CD4-positive, alpha-beta T cell treated with Interferon gamma for 1 hour (primary cell): ENCODE data around the gene OR5B12.
"Not testable (repeated sequence)": the region's sequence is repeated elsewhere in the genome, so short reads cannot be mapped to it uniquely, and the experiment has no call there.

Source experiments
- DNase-seq: peaks from one replicate; pipeline ENCODE4 v3.0.0-alpha.2; 2020

The OR5B12 gene

DNA sequence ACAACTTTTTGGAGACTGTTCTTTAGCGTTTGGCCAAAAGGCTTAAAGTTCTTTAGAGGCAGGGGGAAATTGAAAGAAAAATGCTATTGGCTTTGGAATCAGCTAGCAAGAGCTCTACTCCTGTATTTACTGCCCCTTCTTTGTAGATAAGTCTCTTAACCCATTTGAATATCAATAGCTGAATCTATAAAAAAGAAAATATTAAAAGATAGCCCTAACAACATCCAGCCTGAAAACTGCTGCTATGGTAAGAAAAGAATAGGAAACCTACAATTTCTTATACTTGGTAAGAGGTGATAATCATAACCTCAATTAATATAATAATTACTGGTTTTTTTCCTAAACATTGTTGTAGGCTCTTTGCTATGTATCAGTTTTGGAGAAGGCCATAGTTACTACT, at the start of gene OR5B12:
Gene OR5B12, minus strand, starts transcription at position 101 of the 400 bp plus-strand sequence. CDS start 2,085 bp downstream, outside the sequence.
- DNase-seq = no peak

DNA sequence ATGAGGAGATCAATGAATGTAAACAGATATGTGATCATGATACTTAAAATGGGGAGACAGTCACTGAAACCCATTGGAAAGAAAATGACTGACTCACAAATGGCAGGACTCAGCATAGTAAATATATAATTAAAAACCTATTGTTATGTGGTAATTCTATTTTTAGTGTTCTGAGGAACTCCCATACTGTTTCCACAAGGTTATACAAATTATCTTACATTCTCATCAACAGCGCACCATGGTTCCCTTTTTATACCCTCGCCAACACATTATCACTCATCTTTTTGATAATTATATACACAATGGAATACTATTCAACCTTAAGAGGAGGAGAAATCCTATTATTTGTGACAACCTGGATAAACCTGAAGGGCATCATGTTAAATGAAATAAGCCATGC, 48.8 kb upstream of the OR5B12 start:
- no peak for DNase-seq

DNA sequence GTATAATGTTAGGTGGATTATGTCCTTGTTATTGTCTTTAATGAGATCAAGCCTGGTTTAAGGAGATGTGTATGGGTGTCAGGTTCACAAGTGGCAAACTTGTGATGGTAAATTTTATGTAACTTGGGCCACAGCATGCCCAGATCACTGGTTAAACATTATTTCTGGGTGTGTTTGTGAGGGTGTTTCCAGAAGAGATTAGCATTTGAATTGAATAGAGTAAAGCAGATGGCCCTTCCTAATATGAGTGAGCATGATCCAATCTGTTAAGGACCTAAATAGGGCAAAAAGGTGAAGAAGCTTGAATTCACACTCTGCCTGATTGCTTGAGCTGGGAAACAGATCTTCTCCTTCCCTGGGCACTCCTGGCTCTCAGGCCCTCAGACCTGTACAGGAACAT, 45.1 kb upstream of the OR5B12 start:
- no peak for DNase-seq

DNA sequence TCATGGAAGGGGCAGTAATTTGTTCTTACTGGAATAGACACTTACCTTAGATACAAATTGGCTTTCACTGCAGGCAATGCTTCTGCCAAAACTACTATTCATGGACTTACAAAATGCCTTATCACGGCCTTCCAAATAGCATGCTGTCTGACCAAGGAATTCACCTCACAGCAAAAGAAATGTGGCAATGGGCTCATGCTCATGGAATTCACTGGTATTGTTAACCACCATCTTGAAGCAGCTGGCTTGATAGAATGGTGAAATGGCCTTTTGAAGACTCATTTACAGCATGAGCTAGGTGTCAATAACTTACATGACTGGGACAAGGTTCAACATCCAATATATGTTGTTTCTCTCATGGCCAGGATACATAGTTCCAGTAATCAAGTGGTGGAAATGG, 43.9 kb upstream of the OR5B12 start:
- no peak for DNase-seq

DNA sequence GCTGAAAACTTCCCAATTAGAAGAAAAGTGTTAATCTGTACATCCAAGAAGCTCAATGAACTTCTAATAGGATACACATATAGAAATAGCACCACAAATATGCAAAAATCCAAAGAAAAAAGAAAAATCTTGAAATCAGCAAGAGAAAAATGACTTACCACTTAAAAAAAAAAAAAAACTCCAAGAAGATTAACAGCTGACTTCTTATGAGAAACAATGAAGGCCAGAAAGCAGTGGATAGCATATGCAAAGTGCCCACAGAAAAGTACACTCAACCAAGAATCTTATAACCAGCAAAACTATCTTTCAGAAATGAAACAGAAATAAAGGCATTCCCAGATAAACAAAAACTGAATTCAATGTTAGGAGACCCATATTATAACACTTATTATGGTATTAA, 29.9 kb upstream of the OR5B12 start:
- DNase-seq = no peak

- DNase-seq = no peak
Observed at GRCh38 chr11:58466293-58466692, 24.3 kb upstream of the OR5B12 start.

GRCh38 chr11:58465690-58466089, 23.7 kb upstream of the OR5B12 start:
- DNase-seq = no peak

DNA sequence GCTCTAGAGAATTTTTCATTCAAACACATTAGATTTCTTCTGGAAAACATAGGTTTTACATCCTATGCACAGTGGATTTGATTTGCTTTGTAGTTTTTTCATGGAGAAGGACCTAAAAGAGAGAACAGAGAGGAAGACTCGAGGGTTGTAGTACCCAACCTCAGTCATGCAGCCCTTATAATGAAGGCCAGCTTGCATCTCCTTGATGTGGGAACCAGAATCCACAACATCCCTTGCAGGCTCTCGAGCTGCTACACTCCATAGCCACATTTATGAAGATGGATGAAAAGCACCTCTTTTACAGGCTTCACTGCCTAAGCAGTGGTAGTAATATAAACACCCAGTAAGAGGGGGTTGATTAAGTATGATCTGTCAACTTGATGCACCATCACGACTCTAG, 9.5 kb upstream of the OR5B12 start:
- DNase-seq = no peak

- no peak for DNase-seq
Observed at GRCh38 chr11:58446294-58446693, 4.3 kb upstream of the OR5B12 start.

DNA sequence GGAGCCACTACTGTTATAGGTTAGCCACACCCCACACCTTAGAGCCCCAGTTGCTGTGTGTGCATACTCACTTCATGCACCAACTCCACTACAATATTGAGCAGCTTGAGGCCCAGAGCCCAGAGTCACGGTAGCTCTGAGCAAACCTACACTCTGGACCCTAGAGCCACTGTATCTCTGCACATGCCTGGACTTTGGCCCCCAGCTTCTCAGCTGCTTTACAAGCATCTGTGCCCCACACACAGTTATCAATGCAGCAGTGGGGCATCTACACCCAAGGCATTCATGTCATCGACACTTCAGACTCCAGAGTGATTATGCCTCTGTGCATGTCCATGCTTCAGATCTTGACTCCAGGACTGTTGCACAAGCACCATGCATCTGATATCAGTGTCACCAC, 2.3 kb upstream of the OR5B12 start:
- no peak for DNase-seq

GRCh38 chr11:58438486-58438885, 3.5 kb downstream of the OR5B12 start:
- no peak for DNase-seq

GRCh38 chr11:58434217-58434616, 7.8 kb downstream of the OR5B12 start:
- DNase-seq = no peak

DNA sequence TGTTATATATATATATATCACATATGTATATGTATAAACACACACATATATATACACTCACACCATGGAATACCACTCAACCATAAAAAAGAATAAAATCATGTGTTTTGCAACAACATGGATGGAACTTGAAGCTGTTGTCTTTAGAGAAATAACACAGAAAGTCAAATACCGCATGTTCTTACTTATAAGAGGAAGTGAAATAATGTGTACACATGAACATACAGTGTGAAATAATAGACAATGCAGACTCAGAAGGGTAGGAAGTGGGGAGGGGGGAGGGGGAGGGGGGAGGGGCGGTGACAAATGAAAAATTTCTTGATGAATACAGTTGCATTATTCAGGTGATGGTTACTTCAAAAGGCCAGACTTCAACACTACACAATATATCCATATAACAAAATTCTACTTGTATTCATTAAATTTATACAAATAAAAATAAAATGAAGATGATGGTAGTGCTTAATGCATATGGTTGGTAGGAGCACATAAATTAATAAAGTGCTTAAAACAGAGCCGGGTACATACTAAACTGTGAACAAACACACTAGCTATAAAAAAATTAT, 8.3 kb downstream of the OR5B12 start:
- no peak for DNase-seq

- no peak for DNase-seq
Observed at GRCh38 chr11:58429273-58429672, 12.8 kb downstream of the OR5B12 start.

DNA sequence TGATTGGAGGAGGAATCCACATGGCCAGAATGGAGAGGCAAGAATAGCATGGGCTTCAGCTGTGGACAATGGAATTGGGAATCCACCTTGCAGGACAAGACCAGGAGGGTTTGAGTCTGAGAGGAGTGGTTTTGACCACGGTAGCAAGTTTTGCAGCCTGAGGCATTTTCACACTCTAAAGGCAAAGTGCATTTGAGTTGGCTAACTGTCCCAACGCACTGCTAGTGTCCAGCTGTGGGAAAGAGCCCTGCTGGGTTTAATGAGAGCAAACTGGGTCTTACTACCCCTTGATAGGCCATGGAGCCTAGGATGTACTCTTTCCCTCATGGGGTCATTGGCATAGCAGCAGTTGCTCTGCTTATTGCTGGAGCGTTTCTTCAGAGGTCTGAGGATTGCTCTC, 14.0 kb downstream of the OR5B12 start, which contains the start of gene OR5B2:
Gene OR5B2, minus strand, starts transcription at position 101 of the 400 bp plus-strand sequence. CDS start 4,860 bp downstream, outside the sequence.
- DNase-seq = no peak

DNA sequence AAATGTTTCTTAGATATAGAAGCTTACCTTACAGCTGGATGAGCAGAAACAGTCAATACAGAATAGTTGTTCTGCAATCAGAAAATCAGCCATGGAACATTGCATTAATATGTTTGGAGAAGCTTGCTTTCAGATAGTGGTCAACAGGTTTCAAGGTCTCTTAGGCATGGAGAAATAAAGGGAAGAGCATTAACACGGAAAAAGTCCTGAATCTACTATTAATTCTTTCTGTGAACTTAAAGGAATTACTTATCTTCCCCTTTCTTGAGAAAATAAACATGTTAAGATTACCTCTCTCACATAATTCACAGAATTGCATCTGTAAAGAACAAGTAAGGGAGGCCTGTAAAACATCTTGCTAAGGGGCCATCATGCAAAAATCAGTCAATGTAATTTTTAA, 35.3 kb downstream of the OR5B12 start, which contains the start of gene OR5B3:
Gene OR5B3, minus strand, starts transcription at position 101 of the 400 bp plus-strand sequence. CDS start 3,465 bp downstream, outside the sequence.
- no peak for DNase-seq

- DNase-seq = not testable (repeated sequence)
Observed at GRCh38 chr11:58399622-58400021, 42.4 kb downstream of the OR5B12 start.

DNA sequence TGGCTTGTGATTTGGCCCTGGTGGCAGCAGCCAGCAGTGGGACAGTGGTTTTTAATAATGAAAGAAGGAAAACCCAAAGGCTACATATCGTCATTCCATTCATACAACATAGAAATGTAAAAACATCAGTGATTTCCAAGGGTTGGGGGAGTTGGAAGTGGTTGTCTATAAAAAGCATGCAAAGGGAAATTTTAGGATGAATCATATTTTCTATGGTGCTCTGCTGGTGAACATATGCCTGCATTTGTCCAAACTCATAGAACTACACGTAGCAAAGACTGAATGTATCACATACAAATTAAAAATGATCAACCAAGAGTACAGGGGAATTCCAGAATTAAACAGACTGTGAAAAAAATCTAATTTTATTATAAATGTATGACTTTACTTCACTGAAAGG, 46.5 kb downstream of the OR5B12 start:
- no peak for DNase-seq

GRCh38 chr11:58394195-58394594, 47.8 kb downstream of the OR5B12 start:
- DNase-seq = no peak

- DNase-seq = no peak
Observed at GRCh38 chr11:58392746-58393145, 49.3 kb downstream of the OR5B12 start.

- no peak for DNase-seq
Observed at GRCh38 chr11:58391879-58392278, 50.2 kb downstream of the OR5B12 start.

GRCh38 chr11:58390551-58391063, 51.4 kb downstream of the OR5B12 start:
- DNase-seq = no peak
